NT2/D1 (cell line): ENCODE data around the gene HOXC12.

Source experiments
- DNase-seq: peaks from one replicate; pipeline ENCODE4 v3.0.0-alpha.2; 2011; ENCODE audit warnings: low read depth, low spot score
- H3K27me3 ChIP-seq: 2 replicates; pipeline ENCODE4 v1.6.0; 2011; ENCODE audit warnings: mild to moderate bottlenecking; ENCODE audit not compliant: insufficient read length, insufficient read depth
- H3K36me3 ChIP-seq: 2 replicates; pipeline ENCODE4 v1.6.1; 2011; ENCODE audit warnings: mild to moderate bottlenecking, low read length, mixed read lengths; ENCODE audit not compliant: insufficient read depth, insufficient read length
- H3K4me1 ChIP-seq: 2 replicates; pipeline ENCODE4 v1.5.1; 2011; ENCODE audit not compliant: insufficient read depth, insufficient read length
- H3K4me3 ChIP-seq: 2 replicates; pipeline ENCODE4 v1.5.1; 2011; ENCODE audit warnings: low read depth; ENCODE audit not compliant: insufficient read length
- H3K9ac ChIP-seq: 2 replicates; pipeline ENCODE4 v1.6.0; 2011; ENCODE audit warnings: low read depth; ENCODE audit not compliant: insufficient read length
- H3K9me3 ChIP-seq: 2 replicates; pipeline ENCODE4 v1.5.1; 2011; ENCODE audit warnings: mild to moderate bottlenecking, low read length; ENCODE audit not compliant: insufficient read depth
- SUZ12 ChIP-seq: IDR thresholded peaks from 2 replicates; pipeline ENCODE4 v1.6.1; 2011; ENCODE audit not compliant: insufficient read length, insufficient read depth; ENCODE audit errors: extremely low read depth
- YY1 ChIP-seq: IDR thresholded peaks from 2 replicates; pipeline ENCODE4 v1.6.1; 2011; ENCODE audit not compliant: insufficient read length, insufficient read depth
- ZNF274 ChIP-seq: IDR thresholded peaks from 2 replicates; pipeline ENCODE4 v1.6.1; 2011; ENCODE audit warnings: mild to moderate bottlenecking, low read depth, low read length

Gene HOXC12

GRCh38 chr12:53981634-53982565, 27.2 kb downstream of the HOXC12 start:
- TF ChIP-seq SUZ12 (peak; percentile 39), ZNF274 (no peak), YY1 (no peak)
- Histone ChIP-seq H3K9me3 (peaks cover 11% of the 10 kb centered on the region; the same call in 1 of the 2 replicates), H3K36me3 (no peaks in the 10 kb centered on the region), H3K4me1 (no peaks in the 10 kb centered on the region), H3K4me3 (no peak overlapping the region), H3K27me3 (peaks cover 96% of the 10 kb centered on the region), H3K9ac (no peak overlapping the region)
- DNase-seq, result no peak

- Histone ChIP-seq H3K4me3 (no peak overlapping the region), H3K9ac (no peak overlapping the region), H3K27me3 (peaks cover 96% of the 10 kb centered on the region), H3K9me3 (peaks cover 11% of the 10 kb centered on the region; the same call in 1 of the 2 replicates), H3K4me1 (no peaks in the 10 kb centered on the region), H3K36me3 (no peaks in the 10 kb centered on the region)
- TF ChIP-seq SUZ12, result no peak
- no peak for TF ChIP-seq YY1
- no peak for TF ChIP-seq ZNF274
- no peak for DNase-seq
Observed at GRCh38 chr12:53982648-53983567, 28.2 kb downstream of the HOXC12 start.

DNA sequence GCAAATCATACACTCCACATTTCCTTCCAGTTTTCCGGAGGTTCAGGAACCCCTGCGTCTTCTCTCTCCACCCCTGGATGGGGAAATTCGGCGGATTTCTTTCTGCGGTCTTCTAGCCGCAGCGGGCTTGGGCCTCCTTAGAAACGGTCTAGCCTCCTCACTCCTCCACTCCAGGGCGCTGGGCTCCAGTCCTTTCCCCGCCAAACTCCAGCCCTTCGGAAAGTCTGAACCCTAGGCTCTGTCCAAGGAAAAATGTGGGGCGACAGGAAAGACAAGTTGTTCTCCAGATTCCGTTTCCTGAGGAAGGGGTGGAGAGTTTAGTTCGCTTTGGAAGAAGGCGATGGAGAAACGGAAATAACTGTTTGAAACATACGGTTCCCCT, 28.9 kb downstream of the HOXC12 start:
- H3K9me3 ChIP-seq, result peaks cover 11% of the 10 kb centered on the region; the same call in 1 of the 2 replicates
- TF ChIP-seq YY1, result no peak
- TF ChIP-seq SUZ12, result no peak
- TF ChIP-seq ZNF274, result no peak
- DNase-seq, result no peak
- no peaks in the 10 kb centered on the region for H3K4me1 ChIP-seq
- no peak overlapping the region for H3K4me3 ChIP-seq
- H3K36me3 ChIP-seq, result no peaks in the 10 kb centered on the region
- peaks cover 96% of the 10 kb centered on the region for H3K27me3 ChIP-seq
- H3K9ac ChIP-seq, result no peak overlapping the region

- TF ChIP-seq YY1 (no peak), ZNF274 (no peak), SUZ12 (no peak)
- H3K9me3 ChIP-seq, result peaks cover 11% of the 10 kb centered on the region; the same call in 1 of the 2 replicates
- no peak overlapping the region for H3K4me3 ChIP-seq
- DNase-seq, result no peak
- no peaks in the 10 kb centered on the region for H3K4me1 ChIP-seq
- H3K9ac ChIP-seq, result no peak overlapping the region
- H3K36me3 ChIP-seq, result no peaks in the 10 kb centered on the region
- peaks cover 96% of the 10 kb centered on the region for H3K27me3 ChIP-seq
Observed at GRCh38 chr12:53983950-53984572, 29.4 kb downstream of the HOXC12 start.

DNA sequence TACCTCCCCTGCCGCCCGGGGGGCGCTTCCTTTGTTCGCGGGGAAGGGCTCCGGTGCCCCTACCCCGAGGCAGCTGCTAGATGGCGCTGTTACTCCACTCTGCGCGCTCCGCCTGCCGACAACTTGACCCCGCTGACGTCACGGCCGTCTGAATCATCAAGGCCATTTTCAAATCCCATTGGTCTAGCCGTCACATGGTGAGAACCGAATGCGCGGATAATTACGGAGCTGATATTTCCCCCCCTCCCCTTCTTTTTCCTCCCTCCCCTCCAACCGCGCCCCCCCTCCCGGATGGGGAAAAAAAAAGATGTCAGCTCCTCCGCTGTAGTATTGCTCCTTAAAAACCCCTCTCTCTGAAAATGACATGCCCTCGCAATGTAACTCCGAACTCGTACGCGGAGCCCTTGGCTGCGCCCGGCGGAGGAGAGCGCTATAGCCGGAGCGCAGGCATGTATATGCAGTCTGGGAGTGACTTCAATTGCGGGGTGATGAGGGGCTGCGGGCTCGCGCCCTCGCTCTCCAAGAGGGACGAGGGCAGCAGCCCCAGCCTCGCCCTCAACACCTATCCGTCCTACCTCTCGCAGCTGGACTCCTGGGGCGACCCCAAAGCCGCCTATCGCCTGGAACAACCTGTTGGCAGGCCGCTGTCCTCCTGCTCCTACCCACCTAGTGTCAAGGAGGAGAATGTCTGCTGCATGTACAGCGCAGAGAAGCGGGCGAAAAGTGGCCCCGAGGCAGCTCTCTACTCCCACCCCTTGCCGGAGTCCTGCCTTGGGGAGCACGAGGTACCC, 30.4 kb downstream of the HOXC12 start, which contains the start of gene HOXC10:
HOXC10 (plus strand) TSS at position 246 of the 791 bp plus-strand sequence; CDS start at position 360, 114 bp downstream.
- Histone ChIP-seq H3K9me3 (peaks cover 11% of the 10 kb centered on the region; the same call in 1 of the 2 replicates), H3K9ac (no peak within 1 kb of the TSS), H3K4me3 (no peak within 1 kb of the TSS), H3K27me3 (peaks cover 96% of the 10 kb centered on the region), H3K36me3 (no peaks in the 10 kb centered on the region), H3K4me1 (no peaks in the 10 kb centered on the region)
- TF ChIP-seq YY1 (no peak), SUZ12 (no peak), ZNF274 (no peak)
- DNase-seq, result peak; percentile 72

- no peaks in the 10 kb centered on the region for H3K4me1 ChIP-seq
- no peak overlapping the region for H3K4me3 ChIP-seq
- H3K9ac ChIP-seq, result no peak overlapping the region
- peaks cover 96% of the 10 kb centered on the region for H3K27me3 ChIP-seq
- no peak for DNase-seq
- TF ChIP-seq SUZ12, result peak; percentile 6
- no peak for TF ChIP-seq YY1
- H3K9me3 ChIP-seq, result peaks cover 11% of the 10 kb centered on the region; the same call in 1 of the 2 replicates
- no peaks in the 10 kb centered on the region for H3K36me3 ChIP-seq
Observed at GRCh38 chr12:53985692-53985993, 30.9 kb downstream of the HOXC12 start.
